ENCODE results near the gene RNF223. TPM values are rescaled to one million over a fixed set of nuclear protein-coding genes. Genes with fewer than 3 reads are reported as not detected.

The RNF223 gene
- total RNA-seq, 1 experiment from 2014 or later = 147 TPM

- H3K27ac ChIP-seq (ENCODE audit: low read length) = no peak overlapping the region
- no peak overlapping the region for H3K4me2 ChIP-seq (ENCODE audit: low read length)
- ChIA-PET POLR2A (ENCODE audit: unreplicated experiment) (no interaction called here), CTCF (no interaction called here)
- H3K9me3 ChIP-seq (ENCODE audit: low read length) = no peaks in the 10 kb centered on the region
- no peaks in the 10 kb centered on the region for H3K27me3 ChIP-seq (ENCODE audit: low read length)
- no peak overlapping the region for H2AFZ ChIP-seq (ENCODE audit: low read length)
- peaks cover 15% of the 10 kb centered on the region for H4K20me1 ChIP-seq (ENCODE audit: low read length)
- H3K9me2 ChIP-seq (replicated peaks; ENCODE audit: low read length) = no peaks in the 10 kb centered on the region
- H3F3A ChIP-seq (ENCODE audit: low read length, unreplicated experiment) = no peaks in the 10 kb centered on the region
- ATAC-seq = no peak
- H3K36me3 ChIP-seq (ENCODE audit: low read depth, low read length) = peaks cover 81% of the 10 kb centered on the region
- no TSS peak for BruUV-seq (replicated peaks)
- intact Hi-C loops (cut with micrococcal nuclease) = no loop called here
- H3K4me3 ChIP-seq (ENCODE audit: low read length) = no peak overlapping the region
- H3K9ac ChIP-seq (ENCODE audit: low read length) = no peak overlapping the region
- DNase-seq = no peak
- no peak for TF ChIP-seq CTCF (conservative IDR thresholded peaks at IDR 0.05; ENCODE audit: low read depth, low read length)
- no peak for TF ChIP-seq EZH2phosphoT487 (IDR thresholded peaks at IDR 0.05; ENCODE audit: borderline replicate concordance, low read length)
- peaks cover 15% of the 10 kb centered on the region for H3K79me2 ChIP-seq (ENCODE audit: low read length)
- H3K4me1 ChIP-seq (ENCODE audit: insufficient read depth, low read length) = no peaks in the 10 kb centered on the region
Measured at GRCh38 chr1:1047407-1047806, 26.7 kb downstream of the RNF223 start.

GRCh38 chr1:1046767-1047166, 27.3 kb downstream of the RNF223 start:
- Histone ChIP-seq H4K20me1 (ENCODE audit: low read length) (peaks cover 22% of the 10 kb centered on the region), H3K4me2 (ENCODE audit: low read length) (no peak overlapping the region), H3K9me2 (replicated peaks; ENCODE audit: low read length) (no peaks in the 10 kb centered on the region), H3K27ac (ENCODE audit: low read length) (no peak overlapping the region), H3F3A (ENCODE audit: low read length, unreplicated experiment) (no peaks in the 10 kb centered on the region), H3K36me3 (ENCODE audit: low read depth, low read length) (peaks cover 81% of the 10 kb centered on the region), H3K9ac (ENCODE audit: low read length) (no peak overlapping the region), H3K27me3 (ENCODE audit: low read length) (no peaks in the 10 kb centered on the region), H2AFZ (ENCODE audit: low read length) (no peak overlapping the region), H3K9me3 (ENCODE audit: low read length) (no peaks in the 10 kb centered on the region), H3K4me1 (ENCODE audit: insufficient read depth, low read length) (no peaks in the 10 kb centered on the region), H3K79me2 (ENCODE audit: low read length) (peaks cover 21% of the 10 kb centered on the region), H3K4me3 (ENCODE audit: low read length) (no peak overlapping the region)
- POLR2A ChIA-PET (ENCODE audit: unreplicated experiment) = no interaction called here
- BruUV-seq (replicated peaks) = no TSS peak
- intact Hi-C loops (cut with micrococcal nuclease) = no loop called here
- DNase-seq (no peak), ATAC-seq (no peak)
- TF ChIP-seq CTCF (conservative IDR thresholded peaks at IDR 0.05; ENCODE audit: low read depth, low read length) = no peak
- CTCF ChIA-PET = no interaction called here

- H3K36me3 ChIP-seq (ENCODE audit: low read depth, low read length) = peaks cover 81% of the 10 kb centered on the region
- no peak for TF ChIP-seq CTCF (conservative IDR thresholded peaks at IDR 0.05; ENCODE audit: low read depth, low read length)
- no peak for TF ChIP-seq EZH2 (IDR thresholded peaks at IDR 0.05; ENCODE audit: low read length, unreplicated experiment)
- no peak for TF ChIP-seq EZH2phosphoT487 (IDR thresholded peaks at IDR 0.05; ENCODE audit: borderline replicate concordance, low read length)
- POLR2A ChIA-PET (ENCODE audit: unreplicated experiment) = no interaction called here
Measured at GRCh38 chr1:1046243-1046642, 27.9 kb downstream of the RNF223 start.

More at GRCh38 chr1:1046243-1046642, 27.9 kb downstream of the RNF223 start:
- no peaks in the 10 kb centered on the region for H3K9me2 ChIP-seq (replicated peaks; ENCODE audit: low read length)
- CTCF ChIA-PET = no interaction called here
- no peak for ATAC-seq
- no peak overlapping the region for H3K9ac ChIP-seq (ENCODE audit: low read length)
- BruUV-seq (replicated peaks) = no TSS peak
- H3K27ac ChIP-seq (ENCODE audit: low read length) = no peak overlapping the region
- H3K79me2 ChIP-seq (ENCODE audit: low read length) = peaks cover 26% of the 10 kb centered on the region
- intact Hi-C loops (cut with micrococcal nuclease) = no loop called here
- no peaks in the 10 kb centered on the region for H3K27me3 ChIP-seq (ENCODE audit: low read length)
- H2AFZ ChIP-seq (ENCODE audit: low read length) = no peak overlapping the region
- peaks cover 27% of the 10 kb centered on the region for H4K20me1 ChIP-seq (ENCODE audit: low read length)
- H3F3A ChIP-seq (ENCODE audit: low read length, unreplicated experiment) = no peaks in the 10 kb centered on the region
- H3K4me2 ChIP-seq (ENCODE audit: low read length) = no peak overlapping the region
- no peak overlapping the region for H3K4me3 ChIP-seq (ENCODE audit: low read length)
- H3K4me1 ChIP-seq (ENCODE audit: insufficient read depth, low read length) = no peaks in the 10 kb centered on the region
- no peak for DNase-seq
- no peaks in the 10 kb centered on the region for H3K9me3 ChIP-seq (ENCODE audit: low read length)
